HCT116 (cell line): ENCODE measurements around the gene SP100.

Experiments used
- FOSL1 ChIP-seq: IDR thresholded peaks from 2 replicates; pipeline ENCODE4 v1.6.1; 2012; ENCODE audit warnings: low read depth
- POLR2A ChIP-seq: IDR thresholded peaks from 2 replicates; pipeline ENCODE4 v1.7.0; 2011; ENCODE audit warnings: borderline replicate concordance; ENCODE audit not compliant: insufficient read depth, insufficient read length; ENCODE audit errors: extremely low read depth
- RAD21 ChIP-seq: IDR thresholded peaks from 2 replicates; pipeline ENCODE4 v1.6.1; 2012; ENCODE audit warnings: low read depth, mild to moderate bottlenecking
- SIN3A ChIP-seq: IDR thresholded peaks from 2 replicates; pipeline ENCODE4 v1.6.1; 2012; ENCODE audit warnings: low read depth
- SP1 ChIP-seq: IDR thresholded peaks from 2 replicates; pipeline ENCODE4 v1.6.1; 2012; ENCODE audit warnings: low read depth
- TF ChIP-seq, protein P1 (sequence below), 3 experiments: fragments of 200-600 bp in 1 of 3; sonication (generic) in 1 of 3; IDR thresholded peaks in 2 of 3; conservative IDR thresholded peaks in 1 of 3; 2 replicates each; pipeline ENCODE4 v1.5.1; 2012 to 2017; ENCODE audit warnings: low read depth in 2 of 3, low read length in 2 of 3, antibody characterized with exemption in 1 of 3, borderline replicate concordance in 1 of 3, control low read depth in 1 of 3, mild to moderate bottlenecking in 1 of 3, mixed read lengths in 1 of 3, mixed run types in 1 of 3, moderate library complexity in 1 of 3; ENCODE audit not compliant: insufficient read depth in 1 of 3

DNA sequence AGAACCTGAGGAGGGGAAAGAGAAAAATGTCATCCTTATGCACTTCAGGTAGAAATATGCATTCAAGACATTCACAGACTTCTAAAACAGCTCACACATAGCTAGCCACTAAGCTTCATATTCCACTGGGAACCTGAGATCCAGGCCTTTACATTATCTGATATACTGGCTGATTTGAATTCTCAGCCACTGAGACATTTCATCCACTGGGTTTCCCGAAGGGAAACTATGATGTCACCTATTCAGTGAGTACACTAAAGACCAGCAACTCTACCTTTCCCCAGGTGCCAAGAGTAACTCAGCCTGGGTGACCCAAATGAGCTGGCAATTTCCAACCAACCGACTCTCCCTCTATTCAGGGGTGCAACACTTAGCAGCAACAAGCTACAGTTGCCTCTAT, 21.7 kb upstream of the SP100 start:
- TF ChIP-seq, protein P1, sequence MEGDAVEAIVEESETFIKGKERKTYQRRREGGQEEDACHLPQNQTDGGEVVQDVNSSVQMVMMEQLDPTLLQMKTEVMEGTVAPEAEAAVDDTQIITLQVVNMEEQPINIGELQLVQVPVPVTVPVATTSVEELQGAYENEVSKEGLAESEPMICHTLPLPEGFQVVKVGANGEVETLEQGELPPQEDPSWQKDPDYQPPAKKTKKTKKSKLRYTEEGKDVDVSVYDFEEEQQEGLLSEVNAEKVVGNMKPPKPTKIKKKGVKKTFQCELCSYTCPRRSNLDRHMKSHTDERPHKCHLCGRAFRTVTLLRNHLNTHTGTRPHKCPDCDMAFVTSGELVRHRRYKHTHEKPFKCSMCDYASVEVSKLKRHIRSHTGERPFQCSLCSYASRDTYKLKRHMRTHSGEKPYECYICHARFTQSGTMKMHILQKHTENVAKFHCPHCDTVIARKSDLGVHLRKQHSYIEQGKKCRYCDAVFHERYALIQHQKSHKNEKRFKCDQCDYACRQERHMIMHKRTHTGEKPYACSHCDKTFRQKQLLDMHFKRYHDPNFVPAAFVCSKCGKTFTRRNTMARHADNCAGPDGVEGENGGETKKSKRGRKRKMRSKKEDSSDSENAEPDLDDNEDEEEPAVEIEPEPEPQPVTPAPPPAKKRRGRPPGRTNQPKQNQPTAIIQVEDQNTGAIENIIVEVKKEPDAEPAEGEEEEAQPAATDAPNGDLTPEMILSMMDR (IDR thresholded peaks at IDR 0.05 in 2 of 3, conservative IDR thresholded peaks at IDR 0.05 in 1 of 3; ENCODE audit: borderline replicate concordance in 1 of 3, insufficient read depth in 1 of 3, low read depth in 2 of 3, low read length in 2 of 3), result no peak
- TF ChIP-seq POLR2A (no peak), SIN3A (no peak), FOSL1 (no peak), SP1 (no peak), RAD21 (no peak)
